Measurements from ENCODE around the gene ORC5.
"Not testable (repeated sequence)": the region's sequence is repeated elsewhere in the genome, so short reads cannot be mapped to it uniquely, and the experiment has no call there.

The ORC5 gene

DNA sequence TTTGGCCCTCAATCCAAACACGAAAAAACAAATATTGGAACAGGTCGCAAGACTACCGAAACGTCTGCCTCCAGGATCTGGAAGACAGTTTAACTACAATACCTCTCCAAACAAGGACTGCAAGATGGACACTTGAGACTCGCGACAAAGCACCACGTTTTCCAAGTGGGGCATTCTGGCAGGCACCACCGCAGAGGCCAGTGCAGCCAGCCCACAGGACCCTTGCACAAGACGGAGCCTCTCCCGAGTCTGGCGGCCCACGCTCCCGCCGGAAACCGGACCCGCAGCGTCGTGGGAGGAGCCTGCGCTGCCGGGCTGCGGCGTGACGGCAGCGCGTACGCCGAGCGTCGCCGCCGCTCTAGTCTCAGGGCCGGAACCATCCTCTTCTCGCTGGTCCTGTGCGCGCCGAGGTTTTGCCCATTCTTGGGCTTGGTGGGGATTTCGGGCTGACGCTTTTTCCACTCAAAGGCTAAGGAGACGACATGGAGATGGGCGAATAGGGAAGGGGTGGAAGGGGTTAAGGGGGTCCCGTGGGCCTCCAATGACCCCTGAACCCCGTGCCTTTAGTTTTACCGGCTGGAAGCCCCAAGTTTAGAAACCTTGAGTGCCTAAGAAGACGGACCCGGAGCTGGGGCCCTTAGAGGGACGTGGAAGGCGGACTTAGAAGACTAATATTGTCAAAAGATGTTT, at the start of gene ORC5:
TSS of gene ORC5 (minus strand) at position 283 of the 690 bp plus-strand sequence. CDS start at position 174, 109 bp downstream.
- peak; percentile 75 for DNase-seq

DNA sequence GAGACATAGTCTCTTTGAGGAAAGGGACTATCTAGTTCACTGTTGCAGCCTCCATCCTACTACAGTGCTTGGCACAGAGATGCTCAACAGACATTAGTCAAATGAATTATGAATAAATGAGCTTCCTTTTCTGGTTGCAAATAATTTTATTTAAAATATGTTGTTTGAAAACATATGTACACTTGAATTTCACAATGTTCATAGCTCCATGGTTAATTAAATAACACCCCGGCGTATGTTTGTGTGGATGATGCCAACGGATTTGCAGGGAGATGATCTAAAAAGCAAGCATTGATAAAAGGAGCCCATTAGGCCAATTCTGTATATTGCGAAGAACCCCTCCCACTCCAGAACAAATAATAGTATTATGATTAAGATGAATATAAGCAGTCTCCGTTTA, 47.8 kb upstream of the ORC5 start:
- no peak for DNase-seq

DNA sequence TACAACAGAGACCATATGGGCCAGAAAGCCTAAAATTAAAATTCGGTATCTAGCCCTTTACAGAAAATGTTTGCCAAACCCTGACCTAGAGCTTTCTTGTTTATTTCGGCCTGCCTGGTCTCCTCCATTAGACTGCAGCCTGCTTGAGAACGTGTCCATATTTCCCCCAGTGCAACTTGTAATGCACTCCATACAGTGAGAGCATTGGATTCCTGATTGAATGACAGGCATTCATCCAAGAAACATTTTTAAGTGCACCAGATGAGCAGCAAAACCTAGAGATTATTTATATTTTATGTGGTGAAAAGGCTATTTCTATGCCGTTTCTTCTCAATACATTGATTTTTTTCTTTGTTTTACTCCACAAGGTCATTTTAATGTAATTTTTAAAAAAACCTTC, 47.4 kb upstream of the ORC5 start:
- no peak for DNase-seq

DNA sequence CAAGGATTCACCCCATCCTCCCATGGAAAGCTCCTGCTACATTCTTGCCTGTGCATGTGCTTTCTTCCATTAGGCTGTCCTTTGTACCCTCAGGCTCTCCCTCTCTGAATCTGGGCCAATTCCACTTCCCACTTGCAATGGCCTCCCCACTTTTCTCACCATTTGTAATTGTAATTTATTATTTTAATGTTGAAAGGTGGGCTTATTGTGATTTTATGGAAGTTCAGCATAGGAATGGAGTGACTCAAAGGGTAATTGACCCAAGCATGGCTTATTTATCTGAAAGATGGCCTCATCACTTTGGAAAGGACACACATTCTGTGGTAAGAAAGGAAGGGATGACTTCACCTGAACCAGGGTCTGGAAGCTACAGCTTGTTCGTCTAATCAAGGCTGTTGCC, 46.9 kb upstream of the ORC5 start:
- no peak for DNase-seq

DNA sequence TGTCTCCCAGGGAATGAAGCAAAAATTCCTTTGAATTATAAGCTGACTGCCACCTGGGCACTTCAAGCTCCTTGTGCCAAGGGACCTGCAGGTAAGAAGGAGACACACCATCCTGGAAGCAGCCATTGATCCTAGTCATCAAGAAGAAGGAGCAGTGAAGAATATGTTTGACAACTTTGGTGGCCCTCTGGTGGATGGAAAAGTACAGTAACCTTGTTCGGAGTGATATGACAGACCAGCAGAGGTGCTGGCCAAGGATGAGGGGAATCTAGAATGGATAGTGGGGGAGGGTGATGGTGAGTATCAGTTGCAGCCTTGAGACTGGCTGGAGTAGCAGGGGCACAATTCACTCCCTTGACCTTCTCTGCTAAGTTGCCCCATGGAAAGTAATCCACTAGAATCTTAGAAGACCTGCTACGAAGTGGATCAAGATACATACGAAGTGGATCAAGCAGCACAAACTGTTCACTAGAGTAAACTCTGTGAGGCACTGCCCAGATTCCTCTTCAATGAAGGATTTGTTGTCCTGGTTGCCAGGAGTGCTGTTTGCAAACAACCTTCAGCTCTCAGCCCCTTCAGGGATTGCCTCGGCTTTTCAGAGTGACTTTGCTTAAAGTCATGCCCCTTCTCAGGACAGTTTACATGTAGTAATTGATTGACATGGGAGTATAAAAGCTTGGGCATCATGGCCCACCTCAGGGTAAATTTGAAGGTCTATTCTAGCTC, 44.8 kb upstream of the ORC5 start:
- DNase-seq: no peak

DNA sequence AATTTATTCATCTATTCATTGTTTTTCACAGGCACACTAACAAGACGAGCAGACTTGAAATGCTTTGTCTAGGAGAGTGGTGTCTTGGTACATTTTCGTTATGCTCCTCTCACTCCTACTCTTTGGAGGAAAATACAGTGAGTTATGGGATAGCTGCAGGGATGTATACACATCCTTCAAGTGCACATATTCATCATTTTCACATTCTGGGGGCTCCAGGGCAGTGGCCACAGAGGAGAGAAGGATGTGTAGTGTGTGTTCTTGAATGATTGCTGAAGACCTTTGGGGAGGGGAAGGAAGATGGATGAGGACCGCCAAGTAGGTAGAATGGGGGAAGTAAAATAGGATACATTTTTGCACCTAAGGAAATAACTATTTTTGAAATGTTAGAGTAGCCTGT, 34.8 kb upstream of the ORC5 start:
- DNase-seq: no peak

DNA sequence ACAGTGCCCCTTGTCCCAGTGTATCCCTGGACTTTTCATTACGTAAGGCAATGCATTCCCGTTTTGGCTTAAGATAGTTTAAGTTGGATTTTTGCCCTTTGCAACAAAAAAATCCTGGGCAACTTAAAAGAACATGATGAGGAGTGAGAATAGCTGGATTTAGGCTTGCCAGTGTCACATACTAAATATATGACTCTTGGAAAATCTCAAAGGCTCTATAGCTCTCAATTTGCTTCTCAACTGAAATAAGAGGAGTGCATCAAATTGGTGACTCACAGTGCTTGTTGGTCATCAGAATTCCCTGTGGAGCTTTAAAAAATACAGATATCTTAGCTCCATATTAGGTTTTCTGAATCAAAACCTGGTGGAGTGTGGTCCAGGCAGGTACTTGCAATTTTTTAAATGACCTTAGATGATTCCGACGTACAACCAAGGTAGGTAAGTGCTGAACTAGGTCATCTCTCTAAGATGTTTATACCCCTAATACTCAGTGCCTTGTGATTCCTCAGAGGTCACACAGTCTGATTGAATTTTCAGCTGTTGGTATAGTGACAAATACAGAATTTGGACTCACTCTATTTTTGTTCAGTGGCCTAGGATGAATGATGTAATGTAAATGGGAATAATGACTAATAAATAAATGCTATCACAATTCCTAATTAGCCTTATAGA, 33.9 kb upstream of the ORC5 start:
- no peak for DNase-seq

DNA sequence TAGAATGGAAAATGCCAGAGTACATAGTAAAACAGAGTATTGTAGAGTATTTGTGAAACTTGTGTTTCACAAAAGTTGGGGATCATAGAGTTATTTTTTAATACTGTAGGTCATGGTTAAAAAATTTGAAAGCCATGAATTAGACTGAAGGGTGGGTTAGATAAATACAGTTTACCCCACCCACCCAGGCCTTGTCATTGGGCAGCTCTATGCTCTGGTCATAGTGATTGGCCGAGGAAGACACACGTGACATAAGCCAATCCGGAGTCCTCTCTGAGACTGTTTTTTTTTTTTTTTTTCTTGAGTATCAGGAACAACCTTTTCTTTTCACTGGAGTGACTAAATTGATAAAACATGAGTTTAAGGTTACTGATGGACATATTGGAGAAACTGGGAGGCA, 33.3 kb upstream of the ORC5 start:
- DNase-seq: no peak

DNA sequence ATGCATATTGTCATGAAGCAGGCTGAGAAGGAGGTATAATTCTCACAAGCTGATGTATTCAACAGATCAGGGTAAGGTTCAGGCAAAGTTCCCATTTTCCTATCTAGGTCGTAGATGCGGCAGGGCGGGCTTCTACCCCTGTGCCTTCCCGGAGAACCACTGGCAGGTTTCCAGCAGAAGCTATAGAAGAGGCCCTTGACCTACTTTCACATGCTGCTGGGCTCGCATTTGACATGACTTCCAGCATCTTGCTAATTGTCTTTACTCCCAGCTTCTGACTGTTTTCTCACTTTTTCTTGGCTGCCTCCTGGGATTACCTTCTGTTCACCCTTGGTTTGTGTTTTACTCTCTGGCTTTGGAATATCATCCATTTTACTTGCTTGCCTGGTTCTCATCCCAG, 32.6 kb upstream of the ORC5 start:
- no peak for DNase-seq

DNA sequence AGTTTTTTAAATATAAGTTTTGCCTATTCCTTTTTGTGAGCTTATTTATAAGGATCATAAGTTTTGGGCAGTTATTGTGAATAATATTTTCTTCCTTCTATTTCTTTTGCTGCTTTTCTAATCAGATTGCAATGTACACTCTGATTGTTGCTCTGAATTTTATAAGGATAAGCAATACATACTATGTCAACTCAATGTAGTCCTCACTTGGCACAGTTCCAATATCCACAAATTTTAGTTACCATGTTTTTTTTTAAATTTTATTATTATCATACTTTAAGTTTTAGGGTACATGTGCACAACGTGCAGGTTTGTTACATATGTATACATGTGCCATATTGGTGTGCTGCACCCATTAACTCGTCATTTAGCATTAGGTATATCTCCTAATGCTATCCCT, 27.2 kb upstream of the ORC5 start:
- DNase-seq: not testable (repeated sequence)

DNA sequence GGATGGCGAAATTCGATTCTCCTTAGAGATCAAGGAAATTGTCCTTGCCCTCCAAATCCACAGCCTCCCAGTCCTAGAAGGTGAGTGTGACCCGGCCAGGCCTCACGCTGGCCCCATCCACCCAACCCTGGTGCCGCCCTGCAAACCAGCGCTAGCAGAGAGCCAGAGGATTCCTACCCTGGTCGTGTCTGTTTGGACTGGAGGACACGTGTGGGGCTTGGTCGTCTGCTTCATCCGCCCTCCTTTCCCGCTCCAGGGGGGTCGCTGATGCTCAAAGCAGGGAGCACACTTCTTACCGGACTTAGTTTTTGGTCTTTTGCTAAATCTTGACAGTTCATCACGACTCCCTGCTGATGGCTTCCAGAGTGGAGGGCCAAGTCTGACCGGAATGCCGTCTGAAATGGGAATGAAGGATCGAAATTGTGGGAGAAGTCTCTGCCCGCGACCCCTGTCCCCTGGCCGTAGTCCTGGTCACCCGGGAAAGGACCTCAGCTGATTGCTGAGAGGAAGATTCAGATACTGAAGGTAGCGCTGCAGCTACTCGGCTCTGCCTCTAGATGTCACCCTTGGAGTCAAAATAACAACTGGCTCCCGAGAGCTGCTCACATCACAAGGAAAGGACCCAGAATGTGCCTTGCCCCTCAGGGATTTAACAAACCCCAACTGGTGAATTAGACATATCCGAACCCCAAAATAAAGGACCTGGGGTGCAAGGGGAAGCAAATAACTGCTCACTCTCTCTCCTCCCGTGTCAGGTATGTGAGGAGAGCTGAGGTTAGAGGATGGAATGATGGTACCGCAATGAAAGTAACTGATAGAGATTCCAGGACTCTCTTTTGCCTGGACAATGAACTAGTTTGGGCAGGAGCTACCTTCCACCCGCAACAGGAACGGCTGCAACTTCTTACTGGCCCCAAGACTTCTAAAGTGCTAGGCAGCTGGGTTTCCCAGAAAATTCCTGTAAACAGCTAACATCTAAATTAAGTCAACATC, 23.5 kb upstream of the ORC5 start:
- peak; percentile 39 for DNase-seq

DNA sequence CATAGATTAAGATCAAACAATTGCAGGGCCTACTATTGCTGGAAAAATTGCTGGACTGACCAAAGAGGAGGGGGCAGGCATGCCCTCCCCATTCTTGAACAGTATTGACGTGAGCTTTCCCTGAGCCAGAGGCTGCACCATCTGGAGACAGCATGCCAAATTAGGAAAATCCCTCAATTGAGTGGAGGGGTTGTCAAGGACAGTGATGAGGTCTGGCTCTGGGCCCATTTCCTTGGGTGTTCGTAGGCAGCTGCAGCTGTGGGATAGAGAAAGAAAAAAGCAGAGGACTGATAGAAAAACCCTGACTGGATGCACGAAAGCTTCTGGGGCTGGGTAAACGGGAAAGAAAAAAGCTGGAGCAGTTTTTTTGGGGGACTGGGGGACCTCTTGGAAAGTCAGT, 22.8 kb upstream of the ORC5 start:
- DNase-seq: no peak

DNA sequence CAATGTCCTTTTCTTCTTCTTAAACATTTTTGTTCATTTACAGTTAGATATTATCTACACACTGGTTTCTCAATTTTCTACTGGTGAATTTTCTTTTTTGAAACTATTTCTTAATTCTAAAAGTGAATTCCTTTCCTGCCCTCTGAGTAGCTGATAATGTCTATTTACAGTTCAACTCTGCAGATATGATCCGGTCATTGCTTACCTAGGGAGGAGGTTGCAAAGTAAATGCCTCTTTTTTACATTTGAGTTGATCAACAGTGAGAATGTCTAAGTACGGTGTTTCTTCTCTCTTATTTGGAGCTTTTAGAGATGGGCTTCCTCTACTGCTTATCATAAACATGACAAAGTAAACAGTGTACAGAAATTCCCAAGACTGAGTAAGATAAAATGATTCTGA, 20.6 kb upstream of the ORC5 start:
- no peak for DNase-seq

DNA sequence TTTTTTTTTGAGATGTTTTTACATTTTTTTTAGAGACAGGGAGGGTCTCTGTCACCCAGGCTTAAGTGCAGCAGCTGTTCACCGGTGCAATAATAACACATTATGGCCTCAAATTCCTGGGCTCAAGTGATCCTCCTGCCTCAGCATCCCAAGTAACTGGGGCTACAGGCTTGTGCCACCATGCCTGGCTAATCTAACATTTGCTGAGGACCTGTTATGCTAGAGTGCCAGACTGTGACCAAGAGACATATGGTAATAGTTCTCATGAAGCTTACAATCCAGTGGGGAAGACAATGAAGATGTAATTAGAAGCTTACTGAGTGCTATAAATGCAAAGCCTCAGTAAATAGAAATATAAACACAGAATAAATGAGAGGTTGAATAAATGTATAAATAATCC, 17.6 kb upstream of the ORC5 start:
- DNase-seq: no peak

DNA sequence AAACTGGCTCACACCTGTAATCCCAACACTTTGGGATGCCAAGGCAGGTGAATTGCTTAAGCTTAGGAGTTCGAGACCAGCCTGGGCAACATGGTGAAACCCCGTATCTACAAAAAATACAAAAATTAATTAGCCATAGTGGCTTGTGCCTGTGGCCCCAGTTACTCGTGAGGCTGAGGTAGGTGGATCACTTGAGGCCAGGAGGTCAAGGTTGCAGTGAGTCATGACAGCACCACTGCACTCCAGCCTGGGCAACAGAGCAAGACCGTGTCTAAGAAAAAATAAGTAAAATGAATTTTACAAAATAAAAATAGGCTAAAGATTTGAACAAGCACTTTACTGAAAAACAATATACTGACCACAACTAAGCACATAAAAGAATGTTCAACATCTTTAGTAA, 9.8 kb upstream of the ORC5 start:
- no peak for DNase-seq

DNA sequence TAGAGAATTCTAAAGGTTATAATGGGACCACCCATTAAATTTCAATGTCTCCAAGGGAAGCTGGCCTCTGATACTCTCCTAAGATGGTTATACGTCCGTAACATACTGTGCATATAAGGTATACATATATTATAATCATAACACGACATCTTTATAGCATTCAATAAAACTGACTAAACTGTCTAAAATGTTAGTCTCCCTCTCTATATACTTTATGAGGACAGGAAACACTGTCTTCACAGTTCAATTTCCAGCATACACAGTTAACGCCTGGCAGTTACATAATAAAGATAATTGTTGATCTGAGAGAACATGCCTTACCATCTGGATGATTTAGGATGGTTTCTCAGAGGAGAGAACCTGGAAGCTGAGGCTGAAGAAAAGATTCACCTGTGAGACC, 1.2 kb upstream of the ORC5 start:
- DNase-seq: no peak

DNA sequence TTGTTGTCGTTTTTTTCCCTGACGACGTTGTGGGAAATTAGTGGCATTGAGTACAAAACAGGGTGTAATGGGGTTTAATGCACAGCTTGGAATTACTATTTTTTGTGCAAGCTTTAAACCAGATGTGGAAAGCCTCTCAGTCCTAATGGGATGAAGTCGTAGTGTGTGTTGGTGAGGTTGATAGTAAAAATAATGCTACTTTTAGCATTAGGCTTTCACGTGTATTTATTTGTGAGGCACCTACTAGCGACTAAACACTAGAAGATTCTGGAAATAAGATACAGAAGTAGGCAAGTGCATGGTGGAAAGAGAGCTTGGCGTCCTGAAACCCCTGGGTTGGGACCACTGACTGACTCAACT, 588 bp upstream of the ORC5 start:
- DNase-seq: no peak

DNA sequence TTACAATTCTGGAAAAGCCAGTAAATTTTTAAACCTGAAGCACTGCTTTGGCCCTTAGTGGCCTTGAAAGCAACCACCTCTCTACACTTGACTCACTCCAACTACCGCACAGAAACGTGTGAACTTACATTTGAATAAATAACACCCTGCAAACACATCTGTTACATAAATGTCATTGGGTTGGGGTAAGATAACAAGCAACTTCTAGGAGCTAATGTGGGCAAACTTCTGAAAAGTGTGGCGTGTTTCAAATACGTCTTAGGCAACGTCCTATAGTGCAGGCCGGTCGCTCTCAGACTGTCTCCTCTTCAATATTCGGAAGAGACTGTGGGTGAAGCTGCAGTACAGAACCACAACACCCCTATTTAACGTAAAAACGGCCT, 474 bp downstream of the ORC5 start:
- DNase-seq: peak; percentile 1

DNA sequence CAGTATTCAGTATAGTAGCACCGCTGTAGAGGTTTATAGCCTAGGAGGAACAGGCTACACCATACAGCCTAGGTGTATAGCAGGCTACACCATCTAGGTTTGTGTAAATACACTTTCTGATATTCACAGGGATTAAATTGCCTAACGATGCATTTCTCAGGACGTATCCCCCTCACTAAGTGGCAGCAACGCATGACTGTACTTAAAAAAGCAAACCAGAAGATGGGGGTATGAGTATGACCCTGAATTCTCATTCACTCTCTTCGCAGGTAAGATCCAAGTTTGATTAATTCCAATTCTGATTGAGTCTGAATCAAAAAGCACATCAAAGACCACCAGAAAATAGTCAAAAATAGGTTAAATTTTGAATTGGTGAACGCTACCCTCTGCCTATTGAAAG, 972 bp downstream of the ORC5 start:
- DNase-seq: no peak

DNA sequence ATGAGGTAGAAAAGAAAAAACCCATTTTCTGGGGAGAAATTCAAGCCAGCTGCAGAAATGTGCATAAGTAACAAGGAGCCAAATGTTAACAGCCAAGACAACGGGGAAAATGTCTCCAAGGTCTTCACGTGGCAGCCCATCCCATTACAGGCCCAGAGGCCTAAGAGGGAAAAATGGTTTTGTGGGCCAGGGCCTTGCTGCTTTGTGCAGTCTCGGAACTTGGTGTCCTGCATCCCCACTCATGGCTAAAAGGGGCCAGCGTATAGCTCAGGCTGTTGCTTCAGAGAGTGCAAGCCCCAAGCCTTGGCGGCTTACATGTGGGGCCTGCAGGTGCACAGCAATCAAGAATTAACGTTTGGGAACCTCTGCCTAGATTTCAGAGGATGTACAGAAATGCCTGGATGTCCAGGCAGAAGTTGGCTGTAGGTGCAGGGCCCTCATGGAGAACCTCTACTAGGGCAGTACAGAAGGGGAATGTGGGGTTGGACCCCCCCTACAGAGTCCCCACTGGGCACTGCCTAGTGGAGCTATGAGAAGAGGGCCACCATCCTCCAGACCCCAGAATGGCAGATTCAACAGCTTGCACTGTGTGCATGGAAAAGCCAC, 9.0 kb downstream of the ORC5 start:
- no peak for DNase-seq

DNA sequence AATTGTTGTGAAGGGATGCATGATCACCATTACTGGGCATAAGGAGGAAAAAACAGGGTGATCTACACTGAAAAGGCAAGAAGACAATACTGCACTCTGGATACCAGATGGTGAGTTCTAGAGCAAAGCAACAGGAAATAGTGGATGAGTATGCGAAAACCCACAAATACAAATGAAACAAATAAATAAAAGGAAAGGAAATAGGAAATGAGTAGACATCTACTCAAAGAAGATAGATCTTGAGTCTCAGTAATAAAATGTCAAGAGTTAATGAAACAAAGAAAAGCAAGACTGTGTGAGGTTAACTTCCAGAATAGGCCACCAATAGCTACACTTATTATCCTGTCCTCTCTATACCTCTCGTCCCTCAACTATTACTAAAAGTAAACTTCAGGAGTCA, 11.7 kb downstream of the ORC5 start:
- DNase-seq: no peak

DNA sequence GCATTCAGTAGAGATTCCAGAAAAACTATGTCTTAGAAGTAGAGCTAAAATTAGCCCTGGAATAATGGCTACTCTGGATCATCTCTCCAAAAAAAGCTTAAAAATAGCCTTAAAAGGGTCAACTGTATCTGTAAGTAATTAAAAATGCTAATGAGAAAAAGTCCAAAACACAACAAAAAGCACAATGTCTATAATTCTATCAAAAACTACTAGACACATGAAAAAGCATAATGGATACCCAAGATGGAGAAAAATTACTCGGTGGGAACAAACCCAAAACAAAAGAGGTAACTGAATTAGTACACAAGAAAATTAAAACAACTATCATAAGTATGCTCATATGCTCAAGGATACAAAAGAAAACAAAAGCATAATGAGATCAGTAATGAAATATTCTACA, 15.4 kb downstream of the ORC5 start:
- DNase-seq: no peak

DNA sequence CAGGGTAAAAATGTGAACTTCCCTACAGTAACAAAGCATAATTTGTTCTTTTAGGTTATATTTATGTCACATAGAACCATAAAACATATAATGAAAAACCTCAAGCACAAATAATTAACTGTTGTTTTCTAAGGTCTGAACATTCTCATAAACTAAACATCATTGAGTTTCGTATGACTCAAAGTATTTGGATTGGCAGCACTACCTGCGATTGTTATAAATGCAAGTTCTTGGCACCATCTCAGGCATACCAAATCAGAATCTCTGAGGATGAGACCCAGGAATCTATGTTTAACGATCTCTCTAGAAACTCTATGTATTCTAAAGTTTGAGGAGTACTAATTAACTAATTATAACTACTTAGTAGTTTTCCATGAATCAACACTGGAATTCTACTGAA, 22.5 kb downstream of the ORC5 start:
- no peak for DNase-seq
